ENCODE data around the gene RAD9B.
A peak's percentile ranks its signal among the peaks of the same experiment; 100 is the strongest.
"Not testable (repeated sequence)": the region's sequence is repeated elsewhere in the genome, so short reads cannot be mapped to it uniquely, and the experiment has no call there.

RAD9B gene

DNA sequence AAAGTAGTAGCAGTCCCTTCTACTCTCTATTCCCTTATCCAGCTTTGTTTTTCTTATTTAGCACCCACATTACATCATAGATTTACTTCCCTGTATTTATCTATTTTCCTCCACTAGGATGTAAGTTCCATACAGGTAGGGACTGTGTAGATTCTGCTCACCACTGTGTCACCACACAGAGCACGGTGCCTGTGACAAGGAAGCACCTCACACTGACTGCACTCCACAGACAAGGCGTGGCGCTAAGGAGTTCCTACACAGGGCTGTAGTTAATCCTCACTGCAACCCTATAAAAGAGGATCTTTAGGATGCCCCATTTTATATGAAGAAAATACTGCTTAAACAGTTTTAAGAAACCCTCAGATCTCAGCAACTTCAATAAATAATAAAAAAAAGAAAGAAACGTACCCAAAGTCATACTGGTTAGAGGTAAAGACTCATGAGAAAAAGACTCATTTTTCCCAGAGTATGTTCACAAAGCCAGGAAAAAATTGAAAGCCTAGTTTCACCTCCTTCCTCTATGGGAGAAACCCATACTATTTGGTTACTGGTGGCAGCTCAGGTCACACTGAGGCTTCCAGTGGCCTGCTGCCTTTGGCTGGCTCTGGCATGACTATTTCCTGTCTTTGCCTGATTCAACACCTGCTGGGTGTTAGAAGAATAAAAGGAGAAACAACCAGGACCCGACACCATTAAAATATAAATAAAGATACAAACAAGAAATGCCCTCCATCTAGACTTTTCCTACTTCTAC lies 36.9 kb downstream of the RAD9B start:
- Mint-ChIP-seq H3K4me1 (peaks cover 51% of the 10 kb centered on the region), H3K27me3 (no peaks in the 10 kb centered on the region), H3K27ac (peak overlapping the region; percentile 49 to 71), H3K9me3 (no peaks in the 10 kb centered on the region), H3K4me3 (no peak overlapping the region)
- DNase-seq (no peak), ATAC-seq (no peak)

GRCh38 chr12:110540048-110540447 lies 37.9 kb downstream of the RAD9B start:
- Mint-ChIP-seq H3K27ac (no peak overlapping the region), H3K27me3 (no peaks in the 10 kb centered on the region), H3K9me3 (no peaks in the 10 kb centered on the region), H3K4me3 (no peak overlapping the region), H3K4me1 (peaks cover 41% of the 10 kb centered on the region)
- no peak for ATAC-seq
- DNase-seq, result no peak

DNA sequence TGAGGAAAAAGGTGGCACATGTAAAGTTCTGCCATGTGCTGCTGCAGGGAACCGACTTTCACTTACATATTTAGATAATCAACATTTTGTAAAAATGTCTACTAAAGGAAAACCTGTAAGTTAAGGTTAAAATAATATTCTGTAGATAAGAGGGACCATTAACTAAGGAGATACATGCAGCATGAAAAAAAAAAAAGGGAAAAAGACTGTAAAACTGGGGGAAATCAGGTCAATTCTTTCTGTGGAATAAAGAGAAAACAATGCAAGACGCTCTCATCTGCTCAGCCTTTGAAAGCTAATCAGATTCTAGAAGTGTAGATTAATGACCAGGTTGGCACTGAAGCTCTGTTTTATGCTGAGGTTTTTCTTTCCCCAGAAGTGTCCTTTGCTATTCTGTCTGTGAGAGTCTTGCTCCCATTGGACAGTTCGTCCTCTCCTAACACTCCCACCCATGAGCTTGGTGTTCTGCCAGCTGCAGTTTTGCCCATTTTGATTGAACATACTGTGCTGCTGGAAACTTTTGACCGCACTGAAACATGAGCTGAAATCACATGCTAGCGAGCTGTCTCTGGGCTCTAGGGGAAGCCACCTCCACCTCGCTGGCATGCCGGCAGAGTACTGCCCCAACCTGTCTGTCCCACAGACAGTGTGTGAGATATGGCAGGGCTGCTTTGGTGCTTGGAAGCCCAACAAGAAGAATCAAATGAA lies 41.3 kb downstream of the RAD9B start:
- ATAC-seq (no peak), DNase-seq (no peak)
- Mint-ChIP-seq H3K4me3 (no peak overlapping the region), H3K27me3 (no peaks in the 10 kb centered on the region), H3K9me3 (no peaks in the 10 kb centered on the region), H3K4me1 (peaks cover 41% of the 10 kb centered on the region), H3K27ac (peak overlapping the region; percentile 84 to 85)

DNA sequence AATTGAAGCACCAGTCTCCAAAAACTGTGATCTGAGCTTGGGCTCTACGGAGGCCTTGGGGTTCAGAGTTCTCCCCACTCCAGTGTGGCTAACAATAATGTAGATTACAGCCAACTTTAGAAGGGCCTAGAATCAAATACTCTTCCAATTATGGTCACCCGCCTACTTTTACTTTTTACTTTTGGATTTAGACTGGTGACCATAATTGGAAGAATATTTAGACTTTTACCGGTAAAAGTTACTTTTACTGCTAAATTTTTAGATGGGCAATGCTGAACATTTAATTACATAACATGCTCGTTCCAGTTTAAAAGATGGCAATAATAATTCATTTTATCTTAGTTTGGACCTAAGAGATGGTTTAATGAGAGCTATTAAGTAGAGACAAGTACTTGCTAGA lies 41.8 kb downstream of the RAD9B start:
- no peak overlapping the region for H3K4me3 Mint-ChIP-seq
- ATAC-seq, result no peak
- H3K4me1 Mint-ChIP-seq, result peaks cover 41% of the 10 kb centered on the region
- DNase-seq, result no peak
- no peaks in the 10 kb centered on the region for H3K27me3 Mint-ChIP-seq
- H3K27ac Mint-ChIP-seq, result peak overlapping the region in 1 of 2 donors; percentile 85
- H3K9me3 Mint-ChIP-seq, result no peaks in the 10 kb centered on the region

DNA sequence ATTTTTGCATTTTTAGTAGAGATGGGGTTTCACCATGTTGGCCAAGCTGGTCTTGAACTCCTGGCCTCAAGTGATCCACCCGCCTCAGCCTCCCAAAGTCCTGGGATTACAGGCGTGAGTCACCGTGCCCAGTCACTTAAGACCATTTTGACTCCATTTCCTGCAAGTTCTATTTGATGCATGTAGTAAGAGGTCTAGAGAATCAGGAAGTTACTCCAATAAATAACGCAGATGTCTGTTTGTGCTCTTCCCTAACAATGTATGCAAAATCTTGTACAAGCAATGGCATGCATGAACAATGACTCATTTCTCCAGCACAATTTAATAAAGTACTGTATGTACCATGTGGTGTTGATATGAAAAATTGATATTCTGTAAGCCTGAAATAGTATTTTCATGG lies 43.1 kb downstream of the RAD9B start:
- peaks cover 50% of the 10 kb centered on the region for H3K4me1 Mint-ChIP-seq
- not testable (repeated sequence) for DNase-seq, H3K27ac Mint-ChIP-seq

DNA sequence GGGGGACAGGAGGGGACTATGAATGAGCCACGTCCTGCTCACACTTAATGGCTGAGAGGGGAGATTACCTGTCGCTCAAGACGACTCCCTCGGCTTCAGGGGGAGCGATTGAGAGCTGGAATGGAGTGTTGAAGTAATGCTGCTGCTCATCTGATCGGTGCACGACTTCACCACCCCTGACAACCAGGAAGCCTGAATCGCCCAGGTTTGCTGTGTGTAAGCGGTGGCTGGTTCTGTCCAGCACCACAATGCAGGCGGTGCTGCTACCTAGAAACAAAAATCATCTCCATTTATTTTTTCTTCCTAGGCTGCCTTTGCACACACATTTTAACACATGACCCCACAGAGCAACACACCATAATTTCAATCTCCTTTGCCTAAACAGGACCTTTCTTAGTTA lies 43.7 kb downstream of the RAD9B start:
- H3K9me3 Mint-ChIP-seq, result no peaks in the 10 kb centered on the region
- no peak for ATAC-seq
- H3K4me1 Mint-ChIP-seq, result peaks cover 50% of the 10 kb centered on the region
- peak overlapping the region in 1 of 2 donors; percentile 82 for H3K27ac Mint-ChIP-seq
- H3K4me3 Mint-ChIP-seq, result no peak overlapping the region
- DNase-seq, result no peak
- H3K27me3 Mint-ChIP-seq, result no peaks in the 10 kb centered on the region

More for the DNA sequence above, 43.1 kb downstream of the RAD9B start:
- not testable (repeated sequence) for H3K4me3 Mint-ChIP-seq, H3K27me3 Mint-ChIP-seq, H3K9me3 Mint-ChIP-seq, ATAC-seq

DNA sequence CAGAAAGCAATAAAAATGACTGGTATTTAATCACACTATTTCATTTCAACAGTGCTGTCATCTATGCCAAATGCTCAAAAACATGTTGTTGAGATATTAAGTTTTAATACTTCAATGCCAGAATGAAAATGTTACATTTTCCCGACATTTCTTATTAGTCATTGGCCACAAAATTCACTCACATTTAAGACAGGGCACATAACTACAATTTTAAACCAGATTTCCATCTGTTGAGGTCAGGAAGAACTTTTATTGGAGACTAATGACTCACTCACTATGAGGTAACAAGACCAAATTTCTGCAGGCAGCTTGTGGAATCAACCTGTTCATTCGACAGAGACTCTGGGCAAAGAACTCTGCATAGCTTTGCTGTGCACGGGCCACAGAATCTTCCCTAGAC lies 44.2 kb downstream of the RAD9B start:
- no peak for DNase-seq
- Mint-ChIP-seq H3K27me3 (no peaks in the 10 kb centered on the region), H3K27ac (peak overlapping the region in 1 of 2 donors; percentile 27), H3K9me3 (no peaks in the 10 kb centered on the region), H3K4me3 (no peak overlapping the region), H3K4me1 (peaks cover 50% of the 10 kb centered on the region)
- no peak for ATAC-seq

- H3K4me1 Mint-ChIP-seq, result peaks cover 55% of the 10 kb centered on the region
- H3K27me3 Mint-ChIP-seq, result no peaks in the 10 kb centered on the region
These were observed 45.0 kb downstream of the RAD9B start for GRCh38 chr12:110547090-110547489.

DNA sequence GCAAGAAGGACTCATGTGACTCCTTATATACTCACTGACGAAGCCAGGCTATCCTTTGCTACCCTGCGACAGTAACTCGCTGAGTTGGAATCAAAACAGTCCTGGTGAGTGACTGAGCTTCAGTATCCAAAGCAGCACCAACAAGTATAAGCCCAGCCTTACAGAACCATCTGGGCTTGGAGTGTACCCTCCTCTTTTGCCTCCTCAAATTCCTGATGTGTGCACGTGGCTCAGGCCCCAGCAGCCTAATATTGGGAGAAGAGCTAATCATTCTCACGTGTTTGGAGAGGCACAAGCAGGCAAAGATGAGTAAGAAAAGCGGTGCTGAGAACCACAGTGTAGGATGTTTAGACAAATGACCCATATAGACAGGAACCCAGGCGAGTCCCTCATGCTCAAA lies 46.5 kb downstream of the RAD9B start:
- Mint-ChIP-seq H3K27me3 (no peaks in the 10 kb centered on the region), H3K4me3 (no peak overlapping the region), H3K27ac (peak overlapping the region in 1 of 2 donors; percentile 21), H3K4me1 (peaks cover 50% of the 10 kb centered on the region), H3K9me3 (no peaks in the 10 kb centered on the region)
- ATAC-seq, result no peak
- no peak for DNase-seq

More at GRCh38 chr12:110547090-110547489, 45.0 kb downstream of the RAD9B start:
- ATAC-seq (no peak), DNase-seq (no peak)
- H3K4me3 Mint-ChIP-seq, result no peak overlapping the region
- H3K27ac Mint-ChIP-seq, result peak overlapping the region in 1 of 2 donors; percentile 52
- H3K9me3 Mint-ChIP-seq, result no peaks in the 10 kb centered on the region

DNA sequence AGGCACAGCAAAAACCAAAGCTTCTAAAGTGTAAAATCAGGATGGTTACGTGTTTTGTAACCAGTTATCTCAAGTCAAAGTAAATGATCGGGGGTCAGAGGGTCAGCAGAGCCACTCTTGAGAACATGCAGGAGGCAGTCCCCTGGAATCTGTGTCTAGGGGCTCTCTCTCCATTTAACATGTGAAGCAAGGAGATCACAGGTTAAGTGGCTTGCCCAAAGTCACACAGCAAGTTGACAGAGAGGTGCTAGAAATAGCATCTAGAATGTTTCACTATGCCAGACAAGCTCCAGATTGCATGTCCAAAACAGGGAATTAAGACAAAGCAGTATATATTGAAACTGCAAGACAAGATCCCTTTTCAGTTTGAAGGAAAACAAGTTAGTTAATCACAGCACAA lies 47.6 kb downstream of the RAD9B start:
- H3K27ac Mint-ChIP-seq, result peak overlapping the region in 1 of 2 donors; percentile 82
- DNase-seq (no peak), ATAC-seq (no peak)
- peaks cover 51% of the 10 kb centered on the region for H3K4me1 Mint-ChIP-seq
- no peak overlapping the region for H3K4me3 Mint-ChIP-seq
- H3K9me3 Mint-ChIP-seq, result no peaks in the 10 kb centered on the region
- H3K27me3 Mint-ChIP-seq, result no peaks in the 10 kb centered on the region

DNA sequence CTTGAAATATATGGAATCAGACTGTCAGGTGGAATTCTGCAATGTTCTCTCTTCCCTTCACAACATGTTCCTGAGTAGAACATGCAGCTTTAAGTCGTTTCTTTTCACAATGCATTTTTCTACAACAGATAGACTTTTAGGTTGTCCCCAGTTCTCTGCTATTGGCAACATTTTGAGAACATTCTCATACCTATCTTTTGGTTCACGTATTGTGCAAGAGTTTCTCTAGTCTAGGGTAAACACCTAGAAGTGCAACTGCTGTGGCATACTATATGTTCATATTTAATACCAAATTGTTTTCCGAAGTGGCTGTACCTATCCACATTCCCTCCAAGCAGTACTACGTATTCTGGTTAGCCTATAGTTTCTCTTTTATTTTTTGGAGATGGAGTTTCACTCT lies 48.9 kb downstream of the RAD9B start:
- peaks cover 55% of the 10 kb centered on the region for H3K4me1 Mint-ChIP-seq
- no peak overlapping the region for H3K27ac Mint-ChIP-seq
- no peak overlapping the region for H3K4me3 Mint-ChIP-seq
- H3K27me3 Mint-ChIP-seq, result no peaks in the 10 kb centered on the region
- H3K9me3 Mint-ChIP-seq, result no peaks in the 10 kb centered on the region
- DNase-seq (no peak), ATAC-seq (no peak)
